Karpas-422 (cell line): Measurements from ENCODE around the gene MAP3K5. TPM values are rescaled to one million over a fixed set of nuclear protein-coding genes. Genes with fewer than 3 reads are reported as not detected.
"Not testable (repeated sequence)": the region's sequence is repeated elsewhere in the genome, so short reads cannot be mapped to it uniquely, and the experiment has no call there.

Experiments used
- DNase-seq: peaks from one replicate; pipeline ENCODE4 v3.0.0-alpha.2; 2015
- H2AFZ ChIP-seq: fragments of 200-600 bp; sonication (generic); 2 replicates; pipeline ENCODE4 v1.6.1; 2014; ENCODE audit warnings: antibody characterized with exemption, low read length, mixed read lengths
- H3K27ac ChIP-seq: fragments of 200-600 bp; sonication (generic); 2 replicates; pipeline ENCODE4 v1.5.1; 2014; ENCODE audit warnings: mild to moderate bottlenecking, low read length, moderate library complexity
- H3K27me3 ChIP-seq: fragments of 200-600 bp; sonication (generic); 2 replicates; pipeline ENCODE4 v1.6.1; 2014; ENCODE audit warnings: low read length, mixed read lengths
- H3K36me3 ChIP-seq: fragments of 200-600 bp; sonication (generic); 2 replicates; pipeline ENCODE4 v1.6.1; 2014; ENCODE audit warnings: low read length, mixed read lengths; ENCODE audit not compliant: insufficient read depth
- H3K4me1 ChIP-seq: fragments of 200-600 bp; sonication (generic); 2 replicates; pipeline ENCODE4 v1.6.1; 2014; ENCODE audit warnings: mild to moderate bottlenecking, low read length, mixed read lengths
- H3K4me2 ChIP-seq: fragments of 200-600 bp; sonication (generic); 2 replicates; pipeline ENCODE4 v1.6.1; 2014; ENCODE audit warnings: low read length, low read depth, mild to moderate bottlenecking; ENCODE audit not compliant: poor library complexity, severe bottlenecking
- H3K4me3 ChIP-seq: fragments of 200-600 bp; sonication (generic); 2 replicates; pipeline ENCODE4 v1.5.1; 2014; ENCODE audit warnings: mild to moderate bottlenecking, antibody characterized with exemption, low read length, mixed read lengths
- H3K79me2 ChIP-seq: fragments of 200-600 bp; sonication (generic); 2 replicates; pipeline ENCODE4 v1.6.1; 2014; ENCODE audit warnings: mild to moderate bottlenecking, low read length, mixed read lengths
- H3K9ac ChIP-seq: fragments of 200-600 bp; sonication (generic); 2 replicates; pipeline ENCODE4 v1.6.0; 2014; ENCODE audit warnings: low read length
- H3K9me2 ChIP-seq: fragments of 200-600 bp; sonication (generic), shearing (Covaris generic); replicated peaks from 2 replicates; pipeline ENCODE4 v1.6.0; 2014; ENCODE audit warnings: mild to moderate bottlenecking, low read length, moderate library complexity; ENCODE audit not compliant: insufficient read depth
- H3K9me3 ChIP-seq: fragments of 300-700, 200-600 bp; sonication (generic); 2 replicates; pipeline ENCODE4 v1.6.1; 2014; ENCODE audit warnings: low read length, mixed read lengths
- H4K20me1 ChIP-seq: fragments of 200-600 bp; sonication (generic); 2 replicates; pipeline ENCODE4 v1.6.1; 2014; ENCODE audit warnings: mild to moderate bottlenecking, antibody characterized with exemption, low read length, low read depth; ENCODE audit not compliant: insufficient read depth
- total RNA-seq: library from RNA; depleted of rRNA; stranded (reverse); fragments of >200 nt; shearing (Covaris generic); gene quantifications from 2 replicates; pipeline ENCODE4 v1.2.3, GENCODE V29; 2014; ENCODE audit warnings: low replicate concordance

MAP3K5 gene
- total RNA-seq, 1 experiment from 2014 or later = 1.1 TPM

GRCh38 chr6:136822046-136822375 lies 29.7 kb upstream of the MAP3K5 start:
- H3K9ac ChIP-seq = peak overlapping the region; percentile 75
- H3K4me1 ChIP-seq = peaks cover 15% of the 10 kb centered on the region
- peaks cover 8% of the 10 kb centered on the region; the same call in 1 of the 2 replicates for H3K36me3 ChIP-seq
- no peaks in the 10 kb centered on the region for H4K20me1 ChIP-seq
- H3K27ac ChIP-seq = no peak overlapping the region
- H3K4me2 ChIP-seq = peak overlapping the region; percentile 92
- H3K79me2 ChIP-seq = peaks cover 10% of the 10 kb centered on the region
- no peaks in the 10 kb centered on the region for H3K27me3 ChIP-seq
- peak overlapping the region; percentile 92 for H2AFZ ChIP-seq
- peak; percentile 72 for DNase-seq
- H3K9me3 ChIP-seq = no peaks in the 10 kb centered on the region
- peak overlapping the region; percentile 74 for H3K4me3 ChIP-seq
- no peaks in the 10 kb centered on the region for H3K9me2 ChIP-seq

- Histone ChIP-seq H4K20me1 (no peaks in the 10 kb centered on the region), H3K9ac (no peak overlapping the region), H3K9me3 (no peaks in the 10 kb centered on the region), H3K27ac (no peak overlapping the region), H2AFZ (no peak overlapping the region), H3K4me3 (no peak overlapping the region), H3K9me2 (no peaks in the 10 kb centered on the region), H3K79me2 (peaks cover 10% of the 10 kb centered on the region), H3K36me3 (no peaks in the 10 kb centered on the region), H3K4me2 (no peak overlapping the region), H3K27me3 (no peaks in the 10 kb centered on the region), H3K4me1 (peaks cover 15% of the 10 kb centered on the region)
- no peak for DNase-seq
These were observed 28.3 kb upstream of the MAP3K5 start for GRCh38 chr6:136820561-136820960.

GRCh38 chr6:136816656-136817055 lies 24.4 kb upstream of the MAP3K5 start:
- Histone ChIP-seq H2AFZ (no peak overlapping the region), H3K4me2 (no peak overlapping the region)

GRCh38 chr6:136815608-136816007 lies 23.3 kb upstream of the MAP3K5 start:
- not testable (repeated sequence) for H3K36me3 ChIP-seq, H3K4me1 ChIP-seq, H3K4me2 ChIP-seq, H3K9me2 ChIP-seq, H3K27ac ChIP-seq, DNase-seq, H3K4me3 ChIP-seq, H2AFZ ChIP-seq, H3K27me3 ChIP-seq, H3K79me2 ChIP-seq, H3K9ac ChIP-seq, H3K9me3 ChIP-seq, H4K20me1 ChIP-seq

More at GRCh38 chr6:136816656-136817055, 24.4 kb upstream of the MAP3K5 start:
- Histone ChIP-seq H3K27me3 (no peaks in the 10 kb centered on the region), H3K4me1 (peaks cover 4% of the 10 kb centered on the region), H3K4me3 (no peak overlapping the region), H3K9me2 (no peaks in the 10 kb centered on the region), H3K9me3 (no peaks in the 10 kb centered on the region), H4K20me1 (no peaks in the 10 kb centered on the region), H3K79me2 (no peaks in the 10 kb centered on the region), H3K27ac (no peak overlapping the region), H3K9ac (no peak overlapping the region), H3K36me3 (no peaks in the 10 kb centered on the region)
- DNase-seq = no peak

GRCh38 chr6:136812174-136812573 lies 19.9 kb upstream of the MAP3K5 start:
- no peak for DNase-seq

GRCh38 chr6:136811272-136811671 lies 19.0 kb upstream of the MAP3K5 start:
- H3K9me3 ChIP-seq = no peaks in the 10 kb centered on the region
- H3K4me3 ChIP-seq = no peak overlapping the region
- H3K27me3 ChIP-seq = no peaks in the 10 kb centered on the region
- H3K36me3 ChIP-seq = no peaks in the 10 kb centered on the region
- H4K20me1 ChIP-seq = no peaks in the 10 kb centered on the region
- H3K9ac ChIP-seq = no peak overlapping the region
- no peaks in the 10 kb centered on the region for H3K9me2 ChIP-seq
- H3K79me2 ChIP-seq = no peaks in the 10 kb centered on the region
- H3K4me2 ChIP-seq = no peak overlapping the region
- H3K4me1 ChIP-seq = no peaks in the 10 kb centered on the region
- 0 out of 2 replicates have a peak overlapping the region, but pooled peaks have one; percentile 11 for H2AFZ ChIP-seq
- DNase-seq = no peak
- H3K27ac ChIP-seq = no peak overlapping the region

More at GRCh38 chr6:136812174-136812573, 19.9 kb upstream of the MAP3K5 start:
- H2AFZ ChIP-seq = no peak overlapping the region
- H3K4me2 ChIP-seq = no peak overlapping the region
- no peak overlapping the region for H3K9ac ChIP-seq
- H3K9me2 ChIP-seq = no peaks in the 10 kb centered on the region
- H3K27me3 ChIP-seq = no peaks in the 10 kb centered on the region
- H3K9me3 ChIP-seq = no peaks in the 10 kb centered on the region
- no peaks in the 10 kb centered on the region for H3K4me1 ChIP-seq
- no peaks in the 10 kb centered on the region for H4K20me1 ChIP-seq
- H3K36me3 ChIP-seq = no peaks in the 10 kb centered on the region
- H3K4me3 ChIP-seq = no peak overlapping the region
- H3K27ac ChIP-seq = no peak overlapping the region
- no peaks in the 10 kb centered on the region for H3K79me2 ChIP-seq

- Histone ChIP-seq H3K27me3 (no peaks in the 10 kb centered on the region), H3K4me1 (no peaks in the 10 kb centered on the region), H3K36me3 (no peaks in the 10 kb centered on the region), H3K9ac (no peak overlapping the region), H4K20me1 (no peaks in the 10 kb centered on the region), H3K4me2 (no peak overlapping the region), H3K9me2 (no peaks in the 10 kb centered on the region), H3K27ac (no peak overlapping the region), H2AFZ (no peak overlapping the region), H3K79me2 (no peaks in the 10 kb centered on the region), H3K9me3 (no peaks in the 10 kb centered on the region), H3K4me3 (no peak overlapping the region)
- no peak for DNase-seq
These were observed 17.0 kb upstream of the MAP3K5 start for GRCh38 chr6:136809091-136809860.

- Histone ChIP-seq H3K9me2 (no peaks in the 10 kb centered on the region), H3K36me3 (no peaks in the 10 kb centered on the region), H3K27ac (no peak overlapping the region)
These were observed 11.3 kb upstream of the MAP3K5 start for GRCh38 chr6:136803608-136804007.

More at GRCh38 chr6:136803608-136804007, 11.3 kb upstream of the MAP3K5 start:
- no peak overlapping the region for H2AFZ ChIP-seq
- no peak overlapping the region for H3K9ac ChIP-seq
- no peaks in the 10 kb centered on the region for H3K4me1 ChIP-seq
- no peak overlapping the region for H3K4me3 ChIP-seq
- H3K79me2 ChIP-seq = no peaks in the 10 kb centered on the region
- no peak overlapping the region for H3K4me2 ChIP-seq
- no peaks in the 10 kb centered on the region for H4K20me1 ChIP-seq
- no peaks in the 10 kb centered on the region for H3K9me3 ChIP-seq
- DNase-seq = no peak
- H3K27me3 ChIP-seq = no peaks in the 10 kb centered on the region
